SK-N-DZ (cell line): ENCODE results near the gene TAL2.

Source experiments
- DNase-seq: peaks from one replicate; pipeline ENCODE4 v3.0.0-alpha.2; 2015; ENCODE audit warnings: low spot score

The TAL2 gene

DNA sequence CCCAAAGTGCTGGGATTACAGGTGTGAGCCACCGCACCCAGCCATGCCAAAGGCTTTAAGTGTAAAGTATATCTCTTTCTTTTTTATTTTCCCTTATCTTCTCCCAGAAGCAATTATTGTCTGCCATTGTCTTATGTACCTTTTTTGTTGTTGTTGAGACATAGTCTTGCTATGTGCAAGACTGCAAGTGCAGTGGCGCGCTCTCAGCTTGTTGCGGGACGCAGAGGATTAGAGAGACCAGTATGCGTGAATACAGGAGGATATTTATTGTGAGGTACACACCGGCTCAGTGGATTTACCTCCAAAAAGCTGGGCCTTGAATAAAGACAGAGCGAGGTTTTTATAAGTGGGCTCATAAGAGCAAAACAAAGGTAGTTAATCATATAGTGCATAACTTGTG is 43.9 kb downstream of the TAL2 start:
- DNase-seq = no peak

GRCh38 chr9:105708405-105708804 is 46.1 kb downstream of the TAL2 start:
- no peak for DNase-seq

DNA sequence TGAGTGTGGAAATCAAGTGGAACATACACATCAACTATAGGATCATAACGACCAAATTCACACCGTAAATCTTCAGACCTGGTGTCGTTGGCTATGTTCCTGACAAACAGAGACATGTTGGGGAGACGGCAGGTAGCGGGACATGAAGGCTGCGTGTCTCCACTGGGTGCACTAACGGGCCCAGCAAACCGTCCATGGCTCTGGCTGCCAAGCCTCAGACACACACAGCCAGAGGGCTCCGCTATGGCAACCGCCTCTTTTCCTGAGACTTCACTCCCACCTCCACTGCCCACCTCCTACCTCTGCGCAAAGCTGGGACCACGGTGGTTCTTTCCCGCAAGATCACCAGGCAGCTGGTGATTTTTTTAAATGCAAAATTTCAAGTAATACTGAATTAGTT is 48.4 kb downstream of the TAL2 start:
- DNase-seq = no peak

- DNase-seq = no peak
Measured at GRCh38 chr9:105711867-105712266, 49.6 kb downstream of the TAL2 start.

GRCh38 chr9:105712297-105712696 is 50.0 kb downstream of the TAL2 start:
- no peak for DNase-seq
